ENCODE results near the gene SORT1. TPM values are rescaled to one million over a fixed set of nuclear protein-coding genes. Genes with fewer than 3 reads are reported as not detected.
A peak's percentile ranks its signal among the peaks of the same experiment; 100 is the strongest.

The SORT1 gene
- total RNA-seq, 4 donors from 2014 or later = 37.0 to 69.6 (median 44.7) TPM

DNA sequence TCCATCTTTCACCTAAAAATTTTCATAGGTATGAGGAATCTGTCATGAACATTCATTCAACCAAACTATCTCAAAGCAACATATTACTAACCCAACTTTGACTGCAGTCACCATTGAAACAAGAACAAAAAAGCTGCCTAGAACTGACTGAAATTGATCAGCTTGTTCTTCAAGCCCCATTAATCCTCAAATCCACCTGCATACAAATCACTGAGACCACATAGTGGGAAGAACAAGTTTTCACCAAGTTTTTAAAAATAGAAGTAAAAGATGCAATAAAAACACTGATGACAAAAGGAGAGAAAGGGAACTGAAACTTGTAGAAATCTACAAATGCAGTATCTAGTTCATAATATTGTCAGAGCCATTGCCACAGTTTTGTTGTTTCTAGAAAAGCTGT lies 6.1 kb downstream of the SORT1 start:
- H3K4me1 ChIP-seq = peaks cover 10 to 88% (median 39%) of the 10 kb centered on the region in 3 donors
- intact Hi-C loops (cut with DNase I) = no loop called here
- peaks cover 0 to 3% (median 0%) of the 10 kb centered on the region in 4 donors for H3K27me3 ChIP-seq
- no peaks in the 10 kb centered on the region for H3K36me3 ChIP-seq
- H3K27ac ChIP-seq = peak overlapping the region; percentile 34 to 93 (median 88)
- no peaks in the 10 kb centered on the region for H3K9me3 ChIP-seq
- DNase-seq = no peak
- no peak for TF ChIP-seq POLR2A (IDR thresholded peaks at IDR 0.05)
- TF ChIP-seq, protein P1, sequence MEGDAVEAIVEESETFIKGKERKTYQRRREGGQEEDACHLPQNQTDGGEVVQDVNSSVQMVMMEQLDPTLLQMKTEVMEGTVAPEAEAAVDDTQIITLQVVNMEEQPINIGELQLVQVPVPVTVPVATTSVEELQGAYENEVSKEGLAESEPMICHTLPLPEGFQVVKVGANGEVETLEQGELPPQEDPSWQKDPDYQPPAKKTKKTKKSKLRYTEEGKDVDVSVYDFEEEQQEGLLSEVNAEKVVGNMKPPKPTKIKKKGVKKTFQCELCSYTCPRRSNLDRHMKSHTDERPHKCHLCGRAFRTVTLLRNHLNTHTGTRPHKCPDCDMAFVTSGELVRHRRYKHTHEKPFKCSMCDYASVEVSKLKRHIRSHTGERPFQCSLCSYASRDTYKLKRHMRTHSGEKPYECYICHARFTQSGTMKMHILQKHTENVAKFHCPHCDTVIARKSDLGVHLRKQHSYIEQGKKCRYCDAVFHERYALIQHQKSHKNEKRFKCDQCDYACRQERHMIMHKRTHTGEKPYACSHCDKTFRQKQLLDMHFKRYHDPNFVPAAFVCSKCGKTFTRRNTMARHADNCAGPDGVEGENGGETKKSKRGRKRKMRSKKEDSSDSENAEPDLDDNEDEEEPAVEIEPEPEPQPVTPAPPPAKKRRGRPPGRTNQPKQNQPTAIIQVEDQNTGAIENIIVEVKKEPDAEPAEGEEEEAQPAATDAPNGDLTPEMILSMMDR (IDR thresholded peaks at IDR 0.05) = no peak
- peak overlapping the region in 3 of 4 donors; percentile 18 to 75 (median 52) for H3K4me3 ChIP-seq

DNA sequence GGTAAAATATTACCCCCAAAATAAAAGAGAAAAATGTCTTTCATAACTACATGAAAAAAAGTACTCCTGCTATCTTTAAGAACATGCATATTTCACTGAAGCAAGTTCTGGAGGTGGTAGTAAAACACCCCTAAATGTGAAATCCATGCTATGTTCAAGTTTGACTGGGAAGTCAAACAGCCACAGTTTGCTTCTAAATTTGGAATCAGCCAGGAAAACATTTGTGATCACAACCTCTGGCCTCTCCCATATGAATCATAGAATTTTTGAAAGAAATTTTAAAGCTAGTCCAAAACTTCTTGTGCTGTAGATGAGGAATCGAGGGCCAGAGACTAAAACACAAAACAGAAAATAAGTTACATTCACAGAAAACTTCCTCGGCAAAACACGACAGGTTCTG lies 6.6 kb downstream of the SORT1 start:
- DNase-seq = no peak
- H3K4me1 ChIP-seq = peaks cover 10 to 88% (median 39%) of the 10 kb centered on the region in 3 donors
- peak overlapping the region in 2 of 4 donors; percentile 18 to 52 for H3K4me3 ChIP-seq
- intact Hi-C loops (cut with DNase I) = no loop called here
- no peaks in the 10 kb centered on the region for H3K9me3 ChIP-seq
- H3K36me3 ChIP-seq = no peaks in the 10 kb centered on the region
- WGBS, 2 donors = 23 to 40% methylated on average over 3 of the region's 3 CpGs
- H3K27ac ChIP-seq = peak overlapping the region; percentile 34 to 93 (median 88)
- H3K27me3 ChIP-seq = peaks cover 0 to 3% (median 0%) of the 10 kb centered on the region in 4 donors
- no peak for TF ChIP-seq POLR2A (IDR thresholded peaks at IDR 0.05)
- TF ChIP-seq, protein P1 (IDR thresholded peaks at IDR 0.05) = no peak

DNA sequence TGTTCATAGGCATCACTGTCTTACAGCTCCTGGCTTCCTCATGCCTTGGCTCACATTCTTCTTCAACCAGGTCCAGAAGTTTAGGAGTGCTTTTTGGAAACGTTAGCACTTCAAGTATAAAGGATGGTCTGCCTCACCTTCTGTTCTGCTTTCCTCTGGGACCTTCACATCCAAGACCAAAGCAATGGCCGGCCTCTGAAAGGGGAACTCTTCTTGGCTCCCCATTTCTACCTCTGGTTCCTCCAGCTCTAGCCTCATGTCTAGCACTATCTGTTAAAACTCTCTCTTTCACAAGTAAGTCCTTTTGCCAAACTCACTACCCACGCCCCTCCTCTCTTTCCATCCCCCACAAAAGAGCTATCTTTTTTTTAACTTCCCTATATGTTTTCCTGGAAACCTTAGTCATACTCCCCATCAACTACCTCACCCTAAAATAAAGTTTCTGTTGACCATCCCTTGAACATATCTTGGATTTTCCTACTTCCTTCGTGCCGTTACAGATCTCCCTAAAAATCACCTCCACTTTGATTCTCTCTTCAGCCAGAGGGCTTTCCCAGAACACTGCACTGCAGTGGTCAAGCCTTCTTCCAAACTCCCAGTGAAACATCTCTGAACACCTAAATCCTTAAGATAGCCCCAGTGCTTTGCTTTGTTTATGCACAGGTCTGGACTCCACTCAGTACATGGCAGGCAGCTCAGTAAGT lies 7.9 kb downstream of the SORT1 start:
- Histone ChIP-seq H3K4me1 (peaks cover 10 to 92% (median 44%) of the 10 kb centered on the region in 3 donors), H3K27me3 (no peaks in the 10 kb centered on the region), H3K9me3 (no peaks in the 10 kb centered on the region), H3K36me3 (no peaks in the 10 kb centered on the region), H3K27ac (peak overlapping the region; percentile 34 to 93 (median 88)), H3K4me3 (peak overlapping the region in 1 of 4 donors; percentile 22)
- intact Hi-C loops (cut with DNase I) = no loop called here
- TF ChIP-seq POLR2A (IDR thresholded peaks at IDR 0.05) = no peak
- TF ChIP-seq, protein P1 (IDR thresholded peaks at IDR 0.05) = no peak
- no peak for DNase-seq
- WGBS, 2 donors = 56 to 57% methylated on average over 5 of the region's 5 CpGs

DNA sequence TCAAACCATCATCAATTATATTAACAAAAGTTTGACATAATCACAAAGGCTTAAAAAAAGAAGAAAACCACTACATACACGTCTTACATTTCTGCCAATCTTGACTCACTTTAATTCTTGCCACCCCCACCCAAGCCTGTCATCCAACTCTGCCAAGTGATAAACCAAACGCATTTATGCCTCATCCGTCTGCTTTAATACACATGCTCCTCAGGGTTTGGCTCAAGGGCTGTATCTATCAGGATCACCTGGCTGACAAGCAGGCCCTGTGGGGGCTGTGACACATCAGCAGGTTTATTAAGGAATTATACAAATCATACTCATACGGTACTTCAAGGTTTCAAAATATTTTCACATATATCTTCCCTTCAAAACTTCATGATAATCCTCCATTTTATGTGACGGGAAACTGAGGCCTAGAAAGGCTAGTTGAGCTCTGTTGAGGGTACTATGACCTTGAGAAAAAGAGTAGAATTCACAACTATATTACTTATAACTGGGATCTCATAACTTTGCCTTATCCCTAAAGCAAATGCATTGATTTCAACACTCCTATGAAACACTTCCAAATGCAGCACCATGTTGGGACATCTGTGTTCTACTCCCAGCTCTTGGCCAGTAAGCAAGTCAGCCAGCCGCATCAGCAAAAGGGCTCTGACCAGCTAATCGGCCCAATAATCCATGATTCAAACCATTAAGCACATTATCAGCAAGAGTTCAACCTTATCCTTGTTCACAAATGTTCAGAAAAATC lies 8.7 kb downstream of the SORT1 start:
- peak overlapping the region; percentile 34 to 93 (median 88) for H3K27ac ChIP-seq
- peaks cover 10 to 92% (median 44%) of the 10 kb centered on the region in 3 donors for H3K4me1 ChIP-seq
- intact Hi-C loops (cut with DNase I) = no loop called here
- H3K36me3 ChIP-seq = no peaks in the 10 kb centered on the region
- H3K4me3 ChIP-seq = peak overlapping the region in 1 of 4 donors; percentile 22
- no peaks in the 10 kb centered on the region for H3K9me3 ChIP-seq
- no peak for DNase-seq
- H3K27me3 ChIP-seq = no peaks in the 10 kb centered on the region
- WGBS, 2 donors = 50 to 51% methylated on average over 7 of the region's 7 CpGs
- no peak for TF ChIP-seq POLR2A (IDR thresholded peaks at IDR 0.05)
- TF ChIP-seq, protein P1 (IDR thresholded peaks at IDR 0.05) = no peak

DNA sequence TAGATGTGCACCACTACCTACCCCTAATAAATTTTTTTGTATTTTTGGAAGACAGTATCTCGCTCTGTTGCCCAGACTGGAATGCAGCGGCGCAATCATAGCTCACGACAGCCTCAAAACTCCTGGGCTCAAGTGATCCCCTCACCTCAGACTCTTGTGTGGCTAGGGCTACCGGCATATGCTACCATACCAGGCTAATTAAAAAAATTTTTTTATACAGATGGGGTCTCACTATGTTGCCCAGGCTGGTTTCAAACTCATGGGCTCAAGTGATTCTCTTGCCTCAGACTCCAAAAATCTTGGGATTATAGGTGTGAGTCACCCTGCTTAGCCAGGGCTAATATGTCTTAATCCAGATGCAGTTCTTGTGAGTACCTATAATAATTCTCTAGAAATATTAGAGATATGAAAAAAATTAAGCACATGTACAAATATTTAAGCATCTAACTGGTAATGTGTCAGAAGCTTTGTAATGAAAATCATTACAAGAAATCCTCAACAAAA lies 9.5 kb downstream of the SORT1 start:
- no peaks in the 10 kb centered on the region for H3K9me3 ChIP-seq
- WGBS, 2 donors = 92 to 98% methylated on average over 5 of the region's 5 CpGs
- H3K27me3 ChIP-seq = no peaks in the 10 kb centered on the region
- peaks cover 10 to 88% (median 44%) of the 10 kb centered on the region in 3 donors for H3K4me1 ChIP-seq
- no peaks in the 10 kb centered on the region for H3K36me3 ChIP-seq
- H3K4me3 ChIP-seq = no peak overlapping the region
- no peak for DNase-seq
- H3K27ac ChIP-seq = peak overlapping the region in 3 of 4 donors; percentile 86 to 93 (median 91)
- intact Hi-C loops (cut with DNase I) = no loop called here
- TF ChIP-seq, protein P1 (IDR thresholded peaks at IDR 0.05) = no peak
- no peak for TF ChIP-seq POLR2A (IDR thresholded peaks at IDR 0.05)
